ENCODE measurements around the gene MPC1L.
"Not testable (repeated sequence)": the region's sequence is repeated elsewhere in the genome, so short reads cannot be mapped to it uniquely, and the experiment has no call there.

MPC1L gene

GRCh38 chrX:40580537-40581335 is 42.5 kb upstream of the MPC1L start, which contains the start of gene ATP6AP2:
ATP6AP2 (plus strand) TSS chrX:40580970; CDS start chrX:40581066, 96 bp downstream.
- peak; percentile 90 for DNase-seq (ENCODE audit: low read depth)
- H3K4me3 ChIP-seq (ENCODE audit: low read length), result peak within 1 kb of the TSS; percentile 84
- TF ChIP-seq, protein P1, sequence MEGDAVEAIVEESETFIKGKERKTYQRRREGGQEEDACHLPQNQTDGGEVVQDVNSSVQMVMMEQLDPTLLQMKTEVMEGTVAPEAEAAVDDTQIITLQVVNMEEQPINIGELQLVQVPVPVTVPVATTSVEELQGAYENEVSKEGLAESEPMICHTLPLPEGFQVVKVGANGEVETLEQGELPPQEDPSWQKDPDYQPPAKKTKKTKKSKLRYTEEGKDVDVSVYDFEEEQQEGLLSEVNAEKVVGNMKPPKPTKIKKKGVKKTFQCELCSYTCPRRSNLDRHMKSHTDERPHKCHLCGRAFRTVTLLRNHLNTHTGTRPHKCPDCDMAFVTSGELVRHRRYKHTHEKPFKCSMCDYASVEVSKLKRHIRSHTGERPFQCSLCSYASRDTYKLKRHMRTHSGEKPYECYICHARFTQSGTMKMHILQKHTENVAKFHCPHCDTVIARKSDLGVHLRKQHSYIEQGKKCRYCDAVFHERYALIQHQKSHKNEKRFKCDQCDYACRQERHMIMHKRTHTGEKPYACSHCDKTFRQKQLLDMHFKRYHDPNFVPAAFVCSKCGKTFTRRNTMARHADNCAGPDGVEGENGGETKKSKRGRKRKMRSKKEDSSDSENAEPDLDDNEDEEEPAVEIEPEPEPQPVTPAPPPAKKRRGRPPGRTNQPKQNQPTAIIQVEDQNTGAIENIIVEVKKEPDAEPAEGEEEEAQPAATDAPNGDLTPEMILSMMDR (conservative IDR thresholded peaks at IDR 0.05; ENCODE audit: low read length), result no peak

DNA sequence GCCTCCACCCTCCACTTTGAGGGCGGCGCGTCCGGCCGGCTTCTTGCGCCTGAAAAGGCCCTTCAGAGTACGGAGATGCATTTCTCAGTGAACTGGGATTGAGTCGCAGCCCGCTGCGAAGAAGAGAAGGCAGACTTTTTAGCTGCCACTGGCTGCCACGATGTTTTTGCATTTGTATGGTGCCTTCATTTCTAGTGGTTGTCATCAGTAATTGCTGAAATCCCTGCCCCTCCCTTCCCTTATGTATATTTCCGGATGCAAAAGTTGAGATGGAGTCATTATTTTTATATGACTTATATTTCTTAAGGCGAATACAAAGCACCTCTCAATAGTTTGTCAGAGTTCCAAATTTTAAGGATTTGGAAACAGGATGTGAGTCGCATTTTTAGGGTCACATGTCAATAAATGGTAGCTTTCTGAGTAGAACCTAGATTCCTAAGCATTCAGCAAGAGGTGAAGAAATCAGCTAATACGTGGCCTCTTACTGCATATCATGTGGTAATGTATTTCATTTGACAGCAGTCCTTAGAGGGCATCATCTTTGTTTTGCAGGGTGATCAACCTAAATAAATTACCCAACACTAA is 41.8 kb upstream of the MPC1L start:
- H3K4me3 ChIP-seq (ENCODE audit: low read length), result peak overlapping the region; percentile 84
- DNase-seq (ENCODE audit: low read depth), result peak; percentile 47
- TF ChIP-seq, protein P1 (conservative IDR thresholded peaks at IDR 0.05; ENCODE audit: low read length), result no peak

DNA sequence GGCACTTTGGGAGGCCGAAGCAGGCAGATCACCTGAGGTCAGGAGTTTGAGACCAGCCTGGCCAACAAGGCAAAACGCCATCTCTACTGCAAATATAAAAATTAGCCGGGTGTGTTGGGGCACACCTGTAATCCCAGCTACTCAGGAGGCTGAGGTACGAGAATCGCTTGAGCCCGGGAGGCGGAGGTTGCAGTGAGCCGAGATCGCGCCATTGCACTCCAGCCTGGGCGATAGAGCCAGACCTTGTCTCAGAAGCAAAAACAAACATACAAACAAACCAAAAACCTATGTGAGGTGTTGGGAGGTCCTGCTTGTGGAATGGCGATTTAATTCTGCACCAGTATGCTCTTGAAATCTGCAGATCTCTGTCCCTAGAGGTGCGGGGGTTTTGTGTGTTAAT is 41.0 kb upstream of the MPC1L start:
- not testable (repeated sequence) for H3K4me3 ChIP-seq (ENCODE audit: low read length); DNase-seq (ENCODE audit: low read depth)

GRCh38 chrX:40582811-40583210 is 40.4 kb upstream of the MPC1L start:
- H3K4me3 ChIP-seq (ENCODE audit: low read length), result no peak overlapping the region
- TF ChIP-seq, protein P1 (conservative IDR thresholded peaks at IDR 0.05; ENCODE audit: low read length), result no peak
- no peak for DNase-seq (ENCODE audit: low read depth)

DNA sequence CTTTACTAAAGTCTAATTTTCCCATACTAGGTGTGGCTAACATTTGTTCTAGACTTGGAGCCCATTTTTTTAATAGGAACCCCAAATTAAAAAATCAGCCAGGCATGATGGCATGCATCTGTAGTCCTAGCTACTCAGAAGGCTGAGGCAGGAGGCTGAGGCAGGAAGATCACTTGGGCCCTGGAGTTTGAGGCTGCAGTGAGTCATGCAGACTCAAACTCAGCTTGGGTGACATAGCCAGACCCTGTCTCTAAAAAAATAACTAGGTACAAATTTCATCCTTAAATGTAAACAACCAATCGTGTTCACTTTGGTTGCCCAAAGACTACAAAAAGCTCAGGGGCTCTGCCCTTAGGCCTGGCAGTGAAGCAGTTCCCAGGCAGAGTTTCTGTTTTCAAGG is 35.6 kb upstream of the MPC1L start:
- DNase-seq (ENCODE audit: low read depth); H3K4me3 ChIP-seq (ENCODE audit: low read length): not testable (repeated sequence)

DNA sequence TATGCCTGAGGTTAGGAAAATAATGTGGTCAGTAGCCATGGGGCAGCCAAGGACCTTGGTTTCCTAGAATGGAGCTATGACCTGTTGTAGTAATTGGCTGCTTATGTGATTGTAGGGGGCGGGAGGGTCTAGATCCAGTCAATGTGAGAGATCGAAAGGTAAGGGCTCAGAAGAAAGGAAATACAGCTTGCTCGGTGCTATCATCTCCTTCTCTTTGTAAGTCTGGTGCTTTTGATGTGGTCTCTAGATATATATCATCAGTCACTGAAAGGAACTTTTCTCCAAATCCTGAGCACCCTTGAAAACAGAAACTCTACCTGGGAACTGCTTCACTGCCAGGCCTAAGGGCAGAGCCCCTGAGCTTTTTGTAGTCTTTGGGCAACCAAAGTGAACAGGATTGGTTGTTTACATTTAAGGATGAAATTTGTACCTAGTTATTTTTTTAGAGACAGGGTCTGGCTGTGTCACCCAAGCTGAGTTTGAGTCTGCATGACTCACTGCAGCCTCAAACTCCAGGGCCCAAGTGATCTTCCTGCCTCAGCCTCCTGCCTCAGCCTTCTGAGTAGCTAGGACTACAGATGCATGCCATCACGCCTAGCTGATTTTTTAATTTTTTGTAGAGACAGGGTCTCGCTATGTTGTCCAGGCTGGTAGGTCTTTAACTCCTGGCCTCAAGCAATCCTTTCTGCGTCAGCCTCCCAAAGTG is 33.5 kb upstream of the MPC1L start:
- DNase-seq (ENCODE audit: low read depth); H3K4me3 ChIP-seq (ENCODE audit: low read length): not testable (repeated sequence)

DNA sequence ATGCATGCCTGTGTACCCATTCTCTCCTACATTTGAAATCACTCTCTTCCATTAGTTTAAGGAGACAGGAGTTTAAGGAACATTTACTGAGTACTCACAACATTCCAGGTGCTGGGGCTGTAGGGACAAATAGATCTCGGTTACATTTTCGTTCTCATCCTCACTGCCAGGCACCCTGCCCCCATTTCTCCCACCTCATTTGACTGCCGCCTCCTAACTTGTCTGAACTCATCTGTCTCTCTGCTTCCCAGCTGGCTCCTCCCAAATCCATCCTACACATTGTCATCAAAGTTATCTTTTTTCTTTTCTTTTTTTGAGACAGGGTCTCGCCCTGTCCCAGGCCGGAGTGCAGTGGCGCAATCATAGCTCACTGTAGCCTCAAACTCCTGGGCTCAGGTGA is 19.8 kb upstream of the MPC1L start:
- TF ChIP-seq, protein P1 (conservative IDR thresholded peaks at IDR 0.05; ENCODE audit: low read length), result no peak
- DNase-seq (ENCODE audit: low read depth), result no peak
- no peak overlapping the region for H3K4me3 ChIP-seq (ENCODE audit: low read length)

DNA sequence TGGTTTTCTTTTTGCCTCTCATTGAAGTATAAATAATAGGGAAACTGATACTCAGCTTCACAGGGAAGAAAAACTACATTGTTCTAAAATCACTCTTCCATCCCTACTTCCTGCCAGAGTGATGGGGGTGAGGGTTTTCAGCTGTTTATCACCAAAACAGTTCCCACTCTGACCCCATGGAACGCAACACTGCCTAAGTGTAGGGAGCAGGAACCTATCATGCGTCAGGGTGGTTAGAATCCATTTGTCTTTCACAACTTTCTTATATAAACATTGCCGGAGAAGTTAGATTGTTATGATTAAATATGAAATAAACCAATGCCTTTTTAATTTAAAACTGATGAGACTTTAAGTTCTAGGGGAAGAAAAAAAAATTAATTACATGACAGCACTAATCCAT is 15.8 kb upstream of the MPC1L start:
- TF ChIP-seq, protein P1 (conservative IDR thresholded peaks at IDR 0.05; ENCODE audit: low read length), result no peak
- DNase-seq (ENCODE audit: low read depth), result no peak

More for the DNA sequence above, 15.8 kb upstream of the MPC1L start:
- no peak overlapping the region for H3K4me3 ChIP-seq (ENCODE audit: low read length)
